ENCODE data around the gene MIB1.

DNA sequence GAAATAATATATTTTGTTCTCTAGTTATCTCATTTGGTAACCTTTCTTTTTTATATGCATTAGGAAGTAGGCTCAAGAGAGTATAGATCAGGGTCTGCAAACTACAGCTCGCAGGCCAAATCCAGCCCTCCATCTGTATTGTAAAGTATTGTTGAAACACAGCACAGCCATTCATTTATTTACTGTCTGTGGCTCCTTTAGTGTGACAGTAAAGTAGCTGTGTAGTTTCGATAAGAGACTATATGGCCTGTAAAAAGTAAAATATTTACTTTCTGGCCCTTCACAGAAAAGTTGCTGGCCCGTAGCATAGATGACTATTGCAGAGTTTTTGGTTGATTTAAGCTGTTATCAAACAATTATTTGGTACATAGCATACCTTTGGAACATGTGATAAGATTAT lies 67.6 kb downstream of the MIB1 start:
- TF ChIP-seq, protein P1, sequence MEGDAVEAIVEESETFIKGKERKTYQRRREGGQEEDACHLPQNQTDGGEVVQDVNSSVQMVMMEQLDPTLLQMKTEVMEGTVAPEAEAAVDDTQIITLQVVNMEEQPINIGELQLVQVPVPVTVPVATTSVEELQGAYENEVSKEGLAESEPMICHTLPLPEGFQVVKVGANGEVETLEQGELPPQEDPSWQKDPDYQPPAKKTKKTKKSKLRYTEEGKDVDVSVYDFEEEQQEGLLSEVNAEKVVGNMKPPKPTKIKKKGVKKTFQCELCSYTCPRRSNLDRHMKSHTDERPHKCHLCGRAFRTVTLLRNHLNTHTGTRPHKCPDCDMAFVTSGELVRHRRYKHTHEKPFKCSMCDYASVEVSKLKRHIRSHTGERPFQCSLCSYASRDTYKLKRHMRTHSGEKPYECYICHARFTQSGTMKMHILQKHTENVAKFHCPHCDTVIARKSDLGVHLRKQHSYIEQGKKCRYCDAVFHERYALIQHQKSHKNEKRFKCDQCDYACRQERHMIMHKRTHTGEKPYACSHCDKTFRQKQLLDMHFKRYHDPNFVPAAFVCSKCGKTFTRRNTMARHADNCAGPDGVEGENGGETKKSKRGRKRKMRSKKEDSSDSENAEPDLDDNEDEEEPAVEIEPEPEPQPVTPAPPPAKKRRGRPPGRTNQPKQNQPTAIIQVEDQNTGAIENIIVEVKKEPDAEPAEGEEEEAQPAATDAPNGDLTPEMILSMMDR (conservative IDR thresholded peaks at IDR 0.05) = no peak
- TF ChIP-seq ZFX (IDR thresholded peaks at IDR 0.05) = no peak
